ENCODE data around the gene INTS3. TPM values are rescaled to one million over a fixed set of nuclear protein-coding genes. Genes with fewer than 3 reads are reported as not detected.

The INTS3 gene
- total RNA-seq, 1 donor from 2014 or later: 56.7 TPM

DNA sequence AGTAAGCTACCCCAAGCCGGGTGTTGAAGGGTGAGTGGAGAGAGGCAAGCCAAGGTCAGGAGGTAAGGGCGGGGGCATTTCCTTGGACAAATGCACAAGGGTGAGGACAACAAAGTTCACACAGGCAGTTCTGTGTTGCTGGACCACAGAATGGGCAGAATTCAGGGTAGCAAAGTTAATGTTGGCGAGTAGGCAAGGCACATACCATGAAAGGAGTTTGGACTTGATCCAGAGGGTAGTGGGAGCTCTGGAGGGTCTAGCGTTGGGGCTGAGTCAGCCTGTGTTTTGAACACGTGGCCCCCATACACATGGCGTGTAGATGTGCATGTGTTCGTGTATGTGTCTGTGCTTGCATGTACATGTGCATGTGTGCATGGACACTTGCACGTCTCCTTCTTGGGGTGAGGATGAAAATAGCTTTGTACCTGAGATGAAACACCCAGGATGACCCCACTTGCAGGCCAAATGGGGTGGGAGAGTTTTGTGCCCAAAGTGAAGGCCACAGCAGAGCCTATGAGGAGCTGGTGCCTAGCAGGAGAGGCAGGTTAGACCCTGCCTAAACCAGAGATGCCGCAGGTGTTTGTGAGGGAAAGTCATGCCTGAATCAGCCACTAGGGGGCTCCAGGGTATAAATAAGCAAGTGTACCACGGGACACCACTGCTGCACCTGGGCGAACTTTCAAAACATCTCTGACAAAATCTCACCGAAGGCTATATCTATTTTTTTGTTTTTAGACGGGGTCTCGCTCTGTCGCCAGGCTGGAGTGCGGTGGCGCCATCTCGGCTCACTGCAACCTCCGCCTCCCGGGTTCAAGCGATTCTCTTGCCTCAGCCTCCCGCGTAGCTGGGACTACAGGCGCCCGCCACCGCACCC, 69.2 kb downstream of the INTS3 start:
- H3K27ac Mint-ChIP-seq (ENCODE audit: unreplicated experiment): peak overlapping the region; percentile 62

DNA sequence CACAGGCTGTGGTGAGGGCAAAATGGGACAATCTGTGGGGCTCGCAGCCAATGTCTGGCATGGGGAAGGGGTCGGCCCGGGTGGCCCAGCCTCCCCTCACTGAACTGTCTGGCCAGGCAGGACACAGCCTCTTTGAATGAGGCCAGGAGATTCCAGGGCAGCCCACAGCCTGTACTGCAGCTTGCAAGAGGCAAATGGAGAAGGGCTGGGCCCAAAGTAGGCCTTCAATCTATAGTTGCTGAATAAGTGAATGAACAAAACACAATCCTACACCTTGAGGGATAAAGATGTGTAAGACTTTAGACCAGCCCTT, 70.6 kb downstream of the INTS3 start:
- peak overlapping the region; percentile 46 for H3K4me3 Mint-ChIP-seq (ENCODE audit: unreplicated experiment)
- H3K9me3 Mint-ChIP-seq (ENCODE audit: unreplicated experiment): peaks cover 13% of the 10 kb centered on the region
- peak overlapping the region; percentile 34 for H3K27ac Mint-ChIP-seq (ENCODE audit: unreplicated experiment)
- H3K27me3 Mint-ChIP-seq (ENCODE audit: unreplicated experiment): peaks cover 24% of the 10 kb centered on the region
- no peak for DNase-seq
- TF ChIP-seq, protein P1, sequence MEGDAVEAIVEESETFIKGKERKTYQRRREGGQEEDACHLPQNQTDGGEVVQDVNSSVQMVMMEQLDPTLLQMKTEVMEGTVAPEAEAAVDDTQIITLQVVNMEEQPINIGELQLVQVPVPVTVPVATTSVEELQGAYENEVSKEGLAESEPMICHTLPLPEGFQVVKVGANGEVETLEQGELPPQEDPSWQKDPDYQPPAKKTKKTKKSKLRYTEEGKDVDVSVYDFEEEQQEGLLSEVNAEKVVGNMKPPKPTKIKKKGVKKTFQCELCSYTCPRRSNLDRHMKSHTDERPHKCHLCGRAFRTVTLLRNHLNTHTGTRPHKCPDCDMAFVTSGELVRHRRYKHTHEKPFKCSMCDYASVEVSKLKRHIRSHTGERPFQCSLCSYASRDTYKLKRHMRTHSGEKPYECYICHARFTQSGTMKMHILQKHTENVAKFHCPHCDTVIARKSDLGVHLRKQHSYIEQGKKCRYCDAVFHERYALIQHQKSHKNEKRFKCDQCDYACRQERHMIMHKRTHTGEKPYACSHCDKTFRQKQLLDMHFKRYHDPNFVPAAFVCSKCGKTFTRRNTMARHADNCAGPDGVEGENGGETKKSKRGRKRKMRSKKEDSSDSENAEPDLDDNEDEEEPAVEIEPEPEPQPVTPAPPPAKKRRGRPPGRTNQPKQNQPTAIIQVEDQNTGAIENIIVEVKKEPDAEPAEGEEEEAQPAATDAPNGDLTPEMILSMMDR (IDR thresholded peaks at IDR 0.05; ENCODE audit: partially characterized antibody, unreplicated experiment): no peak
- H3K4me1 Mint-ChIP-seq (ENCODE audit: low read depth, unreplicated experiment): peaks cover 12% of the 10 kb centered on the region
- H3K36me3 Mint-ChIP-seq (ENCODE audit: unreplicated experiment): no peaks in the 10 kb centered on the region

More for the DNA sequence above, 69.2 kb downstream of the INTS3 start:
- peaks cover 12% of the 10 kb centered on the region for H3K4me1 Mint-ChIP-seq (ENCODE audit: low read depth, unreplicated experiment)
- no peaks in the 10 kb centered on the region for H3K36me3 Mint-ChIP-seq (ENCODE audit: unreplicated experiment)
- H3K27me3 Mint-ChIP-seq (ENCODE audit: unreplicated experiment): peaks cover 18% of the 10 kb centered on the region
- peaks cover 16% of the 10 kb centered on the region for H3K9me3 Mint-ChIP-seq (ENCODE audit: unreplicated experiment)
- TF ChIP-seq, protein P1 (IDR thresholded peaks at IDR 0.05; ENCODE audit: partially characterized antibody, unreplicated experiment): peak; percentile 94
- peak overlapping the region; percentile 59 for H3K4me3 Mint-ChIP-seq (ENCODE audit: unreplicated experiment)
- DNase-seq: peak; percentile 75

DNA sequence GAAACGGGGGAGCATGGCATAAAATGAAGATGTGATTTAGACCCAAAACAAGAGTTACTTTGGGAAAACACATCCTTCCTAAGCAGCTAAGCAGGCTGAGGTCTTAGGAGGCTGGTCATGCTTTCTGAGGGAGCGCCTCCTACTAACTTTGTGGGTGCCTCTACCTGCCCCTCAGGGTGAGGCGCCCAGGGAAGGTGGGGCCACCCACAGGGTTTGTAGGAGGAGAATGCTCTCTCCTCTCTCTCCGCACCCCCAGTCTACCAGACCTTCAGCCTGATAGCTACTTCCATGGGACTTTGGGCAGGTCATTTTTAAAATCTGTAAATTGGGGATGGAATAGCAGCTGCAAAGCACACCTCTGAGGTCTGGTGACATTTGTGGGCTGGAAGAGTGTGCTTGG, 71.2 kb downstream of the INTS3 start:
- H3K36me3 Mint-ChIP-seq (ENCODE audit: unreplicated experiment): no peaks in the 10 kb centered on the region
- no peak overlapping the region for H3K4me3 Mint-ChIP-seq (ENCODE audit: unreplicated experiment)
- H3K4me1 Mint-ChIP-seq (ENCODE audit: low read depth, unreplicated experiment): peaks cover 12% of the 10 kb centered on the region
- no peak for DNase-seq
- no peak overlapping the region for H3K27ac Mint-ChIP-seq (ENCODE audit: unreplicated experiment)
- TF ChIP-seq, protein P1 (IDR thresholded peaks at IDR 0.05; ENCODE audit: partially characterized antibody, unreplicated experiment): no peak
- H3K9me3 Mint-ChIP-seq (ENCODE audit: unreplicated experiment): peaks cover 17% of the 10 kb centered on the region
- H3K27me3 Mint-ChIP-seq (ENCODE audit: unreplicated experiment): peaks cover 25% of the 10 kb centered on the region

DNA sequence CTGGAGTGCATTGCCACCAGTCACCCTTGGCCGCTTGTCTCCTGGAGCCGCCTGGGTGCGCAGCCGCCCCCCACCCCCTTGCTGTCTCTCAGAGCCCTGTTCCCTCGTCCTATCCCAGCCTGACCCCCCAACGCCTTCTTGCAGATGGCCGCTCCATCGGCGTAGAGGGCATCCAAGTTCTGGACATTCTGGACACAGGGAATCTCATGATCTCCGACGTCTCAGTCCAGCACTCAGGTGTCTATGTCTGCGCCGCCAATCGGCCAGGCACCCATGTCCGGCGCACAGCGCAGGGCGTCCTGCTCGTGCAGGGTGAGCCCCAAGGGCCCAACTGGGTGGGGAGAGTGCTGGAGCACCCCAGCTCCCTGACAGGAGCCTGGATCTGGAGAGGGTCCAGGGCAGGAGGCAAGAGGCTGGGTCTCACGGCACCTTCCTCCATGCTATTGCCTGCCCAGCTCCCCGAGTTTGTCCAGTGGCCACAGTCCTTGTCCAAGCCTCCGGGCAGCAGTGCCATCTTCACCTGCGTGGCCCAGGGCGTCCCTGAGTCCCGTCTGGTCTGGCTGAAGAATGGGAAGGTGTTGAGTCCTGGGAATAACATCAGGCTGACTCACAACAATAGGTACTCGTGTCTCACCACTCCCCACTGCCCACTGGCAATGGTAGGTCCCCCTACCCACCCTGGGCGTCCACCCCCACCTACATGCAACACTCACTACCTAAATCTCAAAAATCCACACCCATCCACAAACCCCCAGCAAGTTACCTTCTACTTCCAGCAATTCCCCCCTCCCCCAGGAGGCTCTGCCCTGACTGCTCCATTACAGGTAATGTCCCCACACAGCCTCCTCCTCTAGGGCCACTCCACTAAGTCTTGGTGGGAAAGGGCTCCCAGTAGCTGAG, 72.0 kb downstream of the INTS3 start:
- H3K4me3 Mint-ChIP-seq (ENCODE audit: unreplicated experiment): no peak overlapping the region
- peaks cover 22% of the 10 kb centered on the region for H3K27me3 Mint-ChIP-seq (ENCODE audit: unreplicated experiment)
- TF ChIP-seq, protein P1 (IDR thresholded peaks at IDR 0.05; ENCODE audit: partially characterized antibody, unreplicated experiment): no peak
- peaks cover 6% of the 10 kb centered on the region for H3K4me1 Mint-ChIP-seq (ENCODE audit: low read depth, unreplicated experiment)
- no peak for DNase-seq
- no peak overlapping the region for H3K27ac Mint-ChIP-seq (ENCODE audit: unreplicated experiment)
- peaks cover 14% of the 10 kb centered on the region for H3K9me3 Mint-ChIP-seq (ENCODE audit: unreplicated experiment)
- H3K36me3 Mint-ChIP-seq (ENCODE audit: unreplicated experiment): no peaks in the 10 kb centered on the region
